ENCODE results near the gene SLC5A1. TPM values are rescaled to one million over a fixed set of nuclear protein-coding genes. Genes with fewer than 3 reads are reported as not detected.
"Not testable (repeated sequence)": the region's sequence is repeated elsewhere in the genome, so short reads cannot be mapped to it uniquely, and the experiment has no call there.

SLC5A1 gene
- total RNA-seq, 1 donor from 2014 or later = not detected

- peaks cover 2% of the 10 kb centered on the region for H3K27me3 Mint-ChIP-seq
- no peaks in the 10 kb centered on the region for H3K36me3 Mint-ChIP-seq (ENCODE audit: insufficient read depth)
- H3K4me3 Mint-ChIP-seq (ENCODE audit: low read depth) = peak within 1 kb of the TSS; percentile 55
- no peaks in the 10 kb centered on the region for H3K4me1 Mint-ChIP-seq (ENCODE audit: low read depth)
- H3K9me3 Mint-ChIP-seq (ENCODE audit: low read depth) = no peaks in the 10 kb centered on the region
- H3K27ac Mint-ChIP-seq = no peak within 1 kb of the TSS
- TF ChIP-seq CTCF (IDR thresholded peaks at IDR 0.05; ENCODE audit: unreplicated experiment) = no peak
- no peak for DNase-seq (ENCODE audit: low spot score, unreplicated experiment)
These were observed 115.9 kb downstream of the SLC5A1 start, which contains the start of gene C22orf42 for GRCh38 chr22:32158712-32159533. Gene C22orf42 (minus strand): TSS chr22:32159303. CDS start chr22:32159215, 88 bp downstream.

DNA sequence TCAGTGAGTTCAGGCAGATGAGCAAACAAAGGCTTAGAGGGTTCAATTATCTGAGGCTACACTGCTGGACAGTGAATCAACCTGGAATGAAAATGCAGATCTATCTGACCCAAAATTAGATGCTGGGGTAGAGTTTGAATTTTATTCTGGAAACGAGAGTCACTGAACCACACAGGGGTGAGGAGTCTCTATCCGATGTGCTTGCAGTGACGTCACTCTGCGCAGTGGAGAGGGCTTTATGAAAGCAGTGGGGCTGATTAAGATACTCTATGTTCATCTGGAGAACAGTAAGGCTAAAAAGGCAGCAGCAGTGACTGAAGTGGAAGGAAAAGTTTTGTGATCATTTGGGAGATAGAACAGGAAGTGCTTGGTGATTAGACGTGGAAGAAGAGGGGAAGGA lies 117.3 kb downstream of the SLC5A1 start:
- H3K4me3 Mint-ChIP-seq (ENCODE audit: low read depth); H3K36me3 Mint-ChIP-seq (ENCODE audit: insufficient read depth); H3K4me1 Mint-ChIP-seq (ENCODE audit: low read depth); H3K27me3 Mint-ChIP-seq; H3K27ac Mint-ChIP-seq; DNase-seq (ENCODE audit: low spot score, unreplicated experiment); H3K9me3 Mint-ChIP-seq (ENCODE audit: low read depth): not testable (repeated sequence)

Other genes starting within 250 kb of the SLC5A1 start
- 105 and 111 TPM in 2 replicates for gene YWHAH, start 98.7 kb upstream of the SLC5A1 start, total RNA-seq
- 13.2 and 13.9 TPM in 2 replicates for gene C22orf42, start 116.0 kb downstream of the SLC5A1 start, total RNA-seq
- gene RFPL2, start 161.8 kb downstream of the SLC5A1 start, total RNA-seq = 1.0 TPM in 2 replicates
- not detected in 2 replicates for gene SLC5A4, start 212.1 kb downstream of the SLC5A1 start, total RNA-seq